ENCODE data around the gene MADCAM1.

MADCAM1 gene

GRCh38 chr19:453606-454005, 42.7 kb upstream of the MADCAM1 start:
- no peak for TF ChIP-seq CTCF (IDR thresholded peaks at IDR 0.05; ENCODE audit: insufficient read depth, low read length, poor library complexity, severe bottlenecking)
- H3K4me3 ChIP-seq (replicated peaks; ENCODE audit: low read depth, low read length): no peak overlapping the region
- no peaks in the 10 kb centered on the region for H3K27me3 ChIP-seq (replicated peaks; ENCODE audit: control insufficient read depth, insufficient read depth, low read length)
- no peak for DNase-seq (ENCODE audit: extremely low read depth, insufficient read length)
- no peaks in the 10 kb centered on the region for H3K36me3 ChIP-seq (ENCODE audit: control insufficient read depth, insufficient read depth, low read length)

- Histone ChIP-seq H3K36me3 (ENCODE audit: control insufficient read depth, insufficient read depth, low read length) (no peaks in the 10 kb centered on the region), H3K27me3 (replicated peaks; ENCODE audit: control insufficient read depth, insufficient read depth, low read length) (no peaks in the 10 kb centered on the region), H3K4me3 (replicated peaks; ENCODE audit: low read depth, low read length) (no peak overlapping the region)
- TF ChIP-seq CTCF (IDR thresholded peaks at IDR 0.05; ENCODE audit: insufficient read depth, low read length, poor library complexity, severe bottlenecking): no peak
- DNase-seq (ENCODE audit: extremely low read depth, insufficient read length): no peak
These were observed 41.1 kb upstream of the MADCAM1 start for GRCh38 chr19:455031-455705.

GRCh38 chr19:455851-456546, 40.3 kb upstream of the MADCAM1 start:
- H3K36me3 ChIP-seq (ENCODE audit: control insufficient read depth, insufficient read depth, low read length): no peaks in the 10 kb centered on the region
- no peaks in the 10 kb centered on the region for H3K27me3 ChIP-seq (replicated peaks; ENCODE audit: control insufficient read depth, insufficient read depth, low read length)
- H3K4me3 ChIP-seq (replicated peaks; ENCODE audit: low read depth, low read length): no peak overlapping the region
- no peak for DNase-seq (ENCODE audit: extremely low read depth, insufficient read length)
- TF ChIP-seq CTCF (IDR thresholded peaks at IDR 0.05; ENCODE audit: insufficient read depth, low read length, poor library complexity, severe bottlenecking): no peak

GRCh38 chr19:456547-457110, 39.7 kb upstream of the MADCAM1 start:
- Histone ChIP-seq H3K27me3 (replicated peaks; ENCODE audit: control insufficient read depth, insufficient read depth, low read length) (no peaks in the 10 kb centered on the region), H3K4me3 (replicated peaks; ENCODE audit: low read depth, low read length) (no peak overlapping the region), H3K36me3 (ENCODE audit: control insufficient read depth, insufficient read depth, low read length) (no peaks in the 10 kb centered on the region)
- TF ChIP-seq CTCF (IDR thresholded peaks at IDR 0.05; ENCODE audit: insufficient read depth, low read length, poor library complexity, severe bottlenecking): no peak
- no peak for DNase-seq (ENCODE audit: extremely low read depth, insufficient read length)

- TF ChIP-seq CTCF (IDR thresholded peaks at IDR 0.05; ENCODE audit: insufficient read depth, low read length, poor library complexity, severe bottlenecking): no peak
- no peak for DNase-seq (ENCODE audit: extremely low read depth, insufficient read length)
- H3K4me3 ChIP-seq (replicated peaks; ENCODE audit: low read depth, low read length): no peak overlapping the region
- no peaks in the 10 kb centered on the region for H3K36me3 ChIP-seq (ENCODE audit: control insufficient read depth, insufficient read depth, low read length)
- no peaks in the 10 kb centered on the region for H3K27me3 ChIP-seq (replicated peaks; ENCODE audit: control insufficient read depth, insufficient read depth, low read length)
These were observed 38.6 kb upstream of the MADCAM1 start for GRCh38 chr19:457636-458035.
